GM10266 (cell line): ENCODE results near the gene NR6A1.
A peak's percentile ranks its signal among the peaks of the same experiment; 100 is the strongest.

Experiments
- DNase-seq: peaks from one replicate; pipeline ENCODE4 v3.0.0; 2012; ENCODE audit errors: extremely low spot score
- CTCF ChIP-seq: IDR thresholded peaks from 2 replicates; pipeline ENCODE4 v1.5.1; 2012; ENCODE audit warnings: mild to moderate bottlenecking, low read depth; ENCODE audit not compliant: control insufficient read depth, insufficient read depth; ENCODE audit errors: missing control alignments

Gene NR6A1

GRCh38 chr9:124477211-124477647 is 293.9 kb downstream of the NR6A1 start:
- TF ChIP-seq CTCF = no peak
- no peak for DNase-seq

- DNase-seq = no peak
- TF ChIP-seq CTCF = no peak
These were observed 295.0 kb downstream of the NR6A1 start for GRCh38 chr9:124475868-124476690.

- no peak for DNase-seq
- peak; percentile 23 for TF ChIP-seq CTCF
These were observed 295.8 kb downstream of the NR6A1 start for GRCh38 chr9:124475158-124475867.

GRCh38 chr9:124474151-124474550 is 297.0 kb downstream of the NR6A1 start:
- no peak for DNase-seq
- no peak for TF ChIP-seq CTCF

- TF ChIP-seq CTCF = no peak
- DNase-seq = no peak
These were observed 297.8 kb downstream of the NR6A1 start for GRCh38 chr9:124473310-124473709.

GRCh38 chr9:124472770-124473169 is 298.3 kb downstream of the NR6A1 start:
- no peak for DNase-seq
- TF ChIP-seq CTCF = no peak

- TF ChIP-seq CTCF = no peak
- DNase-seq = no peak
These were observed 299.4 kb downstream of the NR6A1 start for GRCh38 chr9:124471761-124472160.
